ENCODE measurements around the gene GPC1. TPM values are rescaled to one million over a fixed set of nuclear protein-coding genes. Genes with fewer than 3 reads are reported as not detected.
A peak's percentile ranks its signal among the peaks of the same experiment; 100 is the strongest.

GPC1 gene
- total RNA-seq, 1 donor from 2014 or later, result 252 TPM

GRCh38 chr2:240435948-240436682, 652 bp downstream of the GPC1 start:
- H3K4me3 ChIP-seq (ENCODE audit: insufficient read depth, low read depth, low read length), result peak overlapping the region; percentile 83
- Mint-ChIP-seq H3K36me3 (ENCODE audit: low read depth, unreplicated experiment) (peaks cover 3% of the 10 kb centered on the region), H3K4me1 (ENCODE audit: low read depth, unreplicated experiment) (peaks cover 10% of the 10 kb centered on the region), H3K4me3 (ENCODE audit: unreplicated experiment) (peak overlapping the region; percentile 83), H3K27ac (ENCODE audit: unreplicated experiment) (no peak overlapping the region), H3K9me3 (ENCODE audit: unreplicated experiment) (peaks cover 1% of the 10 kb centered on the region), H3K27me3 (ENCODE audit: low read depth, unreplicated experiment) (peaks cover 2% of the 10 kb centered on the region)
- H3K27ac ChIP-seq (ENCODE audit: low read depth, low read length), result peak overlapping the region; percentile 84
- DNase-seq (ENCODE audit: low read depth) (peak; percentile 9), FAIRE-seq (no peak)
- no peaks in the 10 kb centered on the region for H3K27me3 ChIP-seq (ENCODE audit: insufficient read depth, low read length)
- H2AFZ ChIP-seq (ENCODE audit: low read depth, low read length), result peak overlapping the region; percentile 16
- no peaks in the 10 kb centered on the region for H3K9me3 ChIP-seq (ENCODE audit: insufficient read depth, low read depth, low read length)
- peak overlapping the region; percentile 100 for H3K4me2 ChIP-seq (ENCODE audit: low read length)
- peaks cover 54% of the 10 kb centered on the region for H3K79me2 ChIP-seq (ENCODE audit: insufficient read depth, low read length)
- no peaks in the 10 kb centered on the region for H3K36me3 ChIP-seq (ENCODE audit: insufficient read depth, low read length)
- peaks cover 47% of the 10 kb centered on the region for H4K20me1 ChIP-seq (ENCODE audit: insufficient read depth, low read length)
- H3K4me1 ChIP-seq (ENCODE audit: insufficient read depth, low read length), result peaks cover 36% of the 10 kb centered on the region
- TF ChIP-seq EZH2 (IDR thresholded peaks at IDR 0.05; ENCODE audit: insufficient read depth, low read length) (no peak), CTCF (IDR thresholded peaks at IDR 0.05; ENCODE audit: insufficient read depth, low read depth, low read length) (no peak)
- peak overlapping the region; percentile 90 for H3K9ac ChIP-seq (ENCODE audit: low read length)

- FAIRE-seq (no peak), DNase-seq (ENCODE audit: low read depth) (peak; percentile 27)
- no peak overlapping the region for H3K27ac Mint-ChIP-seq (ENCODE audit: unreplicated experiment)
- peaks cover 10% of the 10 kb centered on the region for H3K4me1 Mint-ChIP-seq (ENCODE audit: low read depth, unreplicated experiment)
- Histone ChIP-seq H3K9ac (ENCODE audit: low read length) (peak overlapping the region; percentile 90), H3K27ac (ENCODE audit: low read depth, low read length) (peak overlapping the region; percentile 84), H3K4me1 (ENCODE audit: insufficient read depth, low read length) (peaks cover 36% of the 10 kb centered on the region), H3K9me3 (ENCODE audit: insufficient read depth, low read depth, low read length) (no peaks in the 10 kb centered on the region), H2AFZ (ENCODE audit: low read depth, low read length) (no peak overlapping the region), H3K4me3 (ENCODE audit: insufficient read depth, low read depth, low read length) (peak overlapping the region; percentile 83), H3K79me2 (ENCODE audit: insufficient read depth, low read length) (peaks cover 62% of the 10 kb centered on the region), H4K20me1 (ENCODE audit: insufficient read depth, low read length) (peaks cover 55% of the 10 kb centered on the region), H3K27me3 (ENCODE audit: insufficient read depth, low read length) (no peaks in the 10 kb centered on the region), H3K4me2 (ENCODE audit: low read length) (peak overlapping the region; percentile 100), H3K36me3 (ENCODE audit: insufficient read depth, low read length) (no peaks in the 10 kb centered on the region)
- TF ChIP-seq CTCF (IDR thresholded peaks at IDR 0.05; ENCODE audit: insufficient read depth, low read depth, low read length), result no peak
- no peak for TF ChIP-seq EZH2 (IDR thresholded peaks at IDR 0.05; ENCODE audit: insufficient read depth, low read length)
- peaks cover 3% of the 10 kb centered on the region for H3K36me3 Mint-ChIP-seq (ENCODE audit: low read depth, unreplicated experiment)
- peaks cover 1% of the 10 kb centered on the region for H3K9me3 Mint-ChIP-seq (ENCODE audit: unreplicated experiment)
- peaks cover 2% of the 10 kb centered on the region for H3K27me3 Mint-ChIP-seq (ENCODE audit: low read depth, unreplicated experiment)
- H3K4me3 Mint-ChIP-seq (ENCODE audit: unreplicated experiment), result peak overlapping the region; percentile 83
Measured at GRCh38 chr2:240436683-240437550, 1.5 kb downstream of the GPC1 start.

Data from astrocyte (in vitro differentiated cells and primary cell).